CD14-positive monocyte (primary cell): Measurements from ENCODE around the gene OXLD1. TPM values are rescaled to one million over a fixed set of nuclear protein-coding genes. Genes with fewer than 3 reads are reported as not detected.

Experiments used
- DNase-seq, 3 donors: peaks; one replicate each; pipeline ENCODE4 v3.0.0-alpha.2; 2011 to 2022
- H2AFZ ChIP-seq: 2 replicates; pipeline ENCODE4 v1.6.0; 2012; ENCODE audit warnings: mild to moderate bottlenecking, low read depth, low read length, inconsistent platforms; ENCODE audit not compliant: insufficient read depth, poor library complexity, severe bottlenecking
- H3K27ac ChIP-seq, 2 donors: 1 replicate in 1 of 2; 2 replicates in 1 of 2; pipeline ENCODE4 v1.5.1; 2012 to 2013; ENCODE audit warnings: low read length in 2 of 2, control low read depth in 1 of 2, inconsistent platforms in 1 of 2, low read depth in 1 of 2, mild to moderate bottlenecking in 1 of 2
- H3K27me3 ChIP-seq, 2 donors: one replicate each; pipeline versions ENCODE4 v1.6.0 to v1.6.1; 2011 to 2013; ENCODE audit warnings: low read length in 2 of 2; ENCODE audit not compliant: control insufficient read depth in 2 of 2, insufficient read depth in 2 of 2
- H3K36me3 ChIP-seq, 2 donors: replicated peaks in 1 of 2; 1 replicate in 1 of 2; 2 replicates in 1 of 2; pipeline versions ENCODE4 v1.5.1 to v1.6.1; 2012 to 2013; ENCODE audit warnings: low read length in 2 of 2, control low read depth in 1 of 2, inconsistent platforms in 1 of 2, mild to moderate bottlenecking in 1 of 2; ENCODE audit not compliant: insufficient read depth in 2 of 2, control insufficient read depth in 1 of 2
- H3K4me1 ChIP-seq, 2 donors: 1 replicate in 1 of 2; 2 replicates in 1 of 2; pipeline versions ENCODE4 v1.5.1 to v1.6.1; 2012 to 2013; ENCODE audit warnings: low read length in 2 of 2, control low read depth in 1 of 2, inconsistent platforms in 1 of 2, mild to moderate bottlenecking in 1 of 2, moderate library complexity in 1 of 2; ENCODE audit not compliant: insufficient read depth in 2 of 2, control insufficient read depth in 1 of 2
- H3K4me2 ChIP-seq: replicated peaks from 2 replicates; pipeline ENCODE3; 2012; ENCODE audit warnings: low read length, moderate library complexity, mild to moderate bottlenecking; ENCODE audit not compliant: poor library complexity, severe bottlenecking; ENCODE audit errors: extremely low read depth
- H3K4me3 ChIP-seq, 3 experiments: fragments of 200-600 bp in 1 of 3; sonication (generic) in 1 of 3; replicated peaks in 1 of 3; 1 replicate in 2 of 3; 2 replicates in 1 of 3; pipeline ENCODE4 v1.5.1; 2011 to 2013; ENCODE audit warnings: low read length in 3 of 3, mild to moderate bottlenecking in 3 of 3, control low read depth in 2 of 3, low read depth in 2 of 3, inconsistent platforms in 1 of 3, moderate library complexity in 1 of 3
- H3K79me2 ChIP-seq: 2 replicates; pipeline ENCODE4 v1.6.0; 2012; ENCODE audit warnings: mild to moderate bottlenecking, control low read depth, inconsistent platforms, low read length, moderate library complexity; ENCODE audit not compliant: insufficient read depth
- H3K9ac ChIP-seq: 2 replicates; pipeline ENCODE4 v1.6.0; 2017; ENCODE audit warnings: low read length, mild to moderate bottlenecking; ENCODE audit not compliant: insufficient read depth, poor library complexity, severe bottlenecking
- H3K9me3 ChIP-seq, 2 donors: replicated peaks in 1 of 2; 1 replicate in 1 of 2; 2 replicates in 1 of 2; pipeline versions ENCODE4 v1.5.1 to v1.6.1; 2012 to 2013; ENCODE audit warnings: low read length in 2 of 2, control low read depth in 1 of 2; ENCODE audit not compliant: control insufficient read depth in 1 of 2, insufficient read depth in 1 of 2
- H4K20me1 ChIP-seq: 2 replicates; pipeline ENCODE4 v1.6.0; 2012; ENCODE audit warnings: mild to moderate bottlenecking, low read length, control low read depth, moderate library complexity; ENCODE audit not compliant: insufficient read depth
- H3K27ac Mint-ChIP-seq, 7 donors: one replicate each; pipeline ENCODE4 v1.8.0; 2020; ENCODE audit warnings: mild to moderate bottlenecking in 7 of 7, mixed read lengths in 7 of 7, moderate library complexity in 6 of 7, inconsistent platforms in 2 of 7
- H3K27me3 Mint-ChIP-seq, 3 donors: one replicate each; pipeline ENCODE4 v1.8.0; 2021 to 2022; ENCODE audit warnings: low read depth in 3 of 3, mild to moderate bottlenecking in 3 of 3, mixed read lengths in 3 of 3, moderate library complexity in 3 of 3, inconsistent platforms in 1 of 3
- H3K36me3 Mint-ChIP-seq, 2 donors: one replicate each; pipeline ENCODE4 v1.8.0; 2020; ENCODE audit warnings: mixed read lengths in 2 of 2, inconsistent platforms in 1 of 2, mild to moderate bottlenecking in 1 of 2
- H3K4me1 Mint-ChIP-seq: one replicate; pipeline ENCODE4 v1.8.0; 2020; ENCODE audit warnings: mild to moderate bottlenecking, mixed read lengths
- H3K4me3 Mint-ChIP-seq, 2 donors: one replicate each; pipeline ENCODE4 v1.8.0; 2020; ENCODE audit warnings: mild to moderate bottlenecking in 2 of 2, mixed read lengths in 2 of 2, moderate library complexity in 1 of 2
- H3K9me3 Mint-ChIP-seq, 7 donors: one replicate each; pipeline ENCODE4 v1.8.0; 2020 to 2022; ENCODE audit warnings: mixed read lengths in 7 of 7, mild to moderate bottlenecking in 6 of 7, moderate library complexity in 6 of 7, inconsistent platforms in 2 of 7
- CTCF ChIP-seq: fragments of 200-600 bp; IDR thresholded peaks from one replicate; pipeline ENCODE4 v1.8.0; 2022; ENCODE audit warnings: antibody characterized with exemption, mild to moderate bottlenecking
- WGBS: methylation state at CpG from one replicate; pipeline ENCODE4 v1.1.5; 2013; ENCODE audit warnings: missing lambda C conversion rate; ENCODE audit not compliant: insufficient coverage; 5-methylcytosine and 5-hydroxymethylcytosine counted together
- intact Hi-C, 2 donors: fragments of 100-400 bp; cut with micrococcal nuclease; formaldehyde crosslinking; loops; one replicate each; pipeline versions ENCODE4 v1.15.0 to v1.15.1; 2023
- polyA plus RNA-seq, 3 donors: library from polyadenylated mRNA; depleted of rRNA in 1 of 3; unstranded in 2 of 3; stranded (reverse) in 1 of 3; fragments of 300-500 nt in 2 of 3; fragments of >200 nt in 1 of 3; fragmentation: Illumina TruSeq in 2 of 3; gene quantifications; 1 replicate in 2 of 3; 2 replicates in 1 of 3; pipeline ENCODE4 v1.2.3, GENCODE V29; 2012 to 2021

The OXLD1 gene
- polyA plus RNA-seq, 3 donors, result 46.0 to 61.1 (median 51.8) TPM

DNA sequence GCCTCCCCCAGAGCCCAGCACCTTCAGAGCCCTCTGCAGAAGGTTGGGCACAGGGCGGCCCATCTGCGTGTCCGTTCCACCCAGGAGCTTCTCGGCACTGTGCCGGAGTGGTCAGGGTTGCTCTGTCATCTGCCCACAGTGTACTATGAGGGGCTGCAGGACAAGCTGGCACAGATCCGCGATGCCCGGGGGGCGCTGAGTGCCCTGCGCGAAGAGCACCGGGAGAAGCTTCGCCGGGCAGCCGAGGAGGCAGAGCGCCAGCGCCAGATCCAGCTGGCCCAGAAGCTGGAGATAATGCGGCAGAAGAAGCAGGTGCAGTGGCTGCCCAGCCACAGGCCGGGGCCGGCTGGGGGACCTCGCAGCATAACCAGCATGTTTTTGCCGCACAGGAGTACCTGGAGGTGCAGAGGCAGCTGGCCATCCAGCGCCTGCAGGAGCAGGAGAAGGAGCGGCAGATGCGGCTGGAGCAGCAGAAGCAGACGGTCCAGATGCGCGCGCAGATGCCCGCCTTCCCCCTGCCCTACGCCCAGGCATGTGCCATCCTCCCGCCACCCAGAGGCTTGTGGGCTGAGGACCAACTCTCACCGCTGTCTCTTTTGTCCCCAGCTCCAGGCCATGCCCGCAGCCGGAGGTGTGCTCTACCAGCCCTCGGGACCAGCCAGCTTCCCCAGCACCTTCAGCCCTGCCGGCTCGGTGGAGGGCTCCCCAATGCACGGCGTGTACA is 30.0 kb upstream of the OXLD1 start:
- Mint-ChIP-seq H3K27me3 (peaks cover 0 to 1% (median 0%) of the 10 kb centered on the region in 3 donors), H3K9me3 (peaks cover 0 to 2% (median 0%) of the 10 kb centered on the region in 7 donors), H3K4me3 (no peak overlapping the region), H3K4me1 (peaks cover 4% of the 10 kb centered on the region), H3K36me3 (peaks cover 56 to 97% of the 10 kb centered on the region in 2 donors), H3K27ac (no peak overlapping the region)
- H2AFZ ChIP-seq, result no peak overlapping the region
- H3K9ac ChIP-seq, result no peak overlapping the region
- WGBS, result 97% methylated on average over 40 of the region's 40 CpGs
- no peak for DNase-seq
- no peaks in the 10 kb centered on the region for H3K27me3 ChIP-seq
- H3K4me2 ChIP-seq, result no peak overlapping the region
- H3K9me3 ChIP-seq, result no peaks in the 10 kb centered on the region
- no peak overlapping the region for H3K27ac ChIP-seq
- H3K4me3 ChIP-seq, result no peak overlapping the region
- intact Hi-C loops, result no loop called here
- peaks cover 93% of the 10 kb centered on the region for H4K20me1 ChIP-seq
- H3K36me3 ChIP-seq, result peaks cover 87 to 98% of the 10 kb centered on the region in 2 donors
- TF ChIP-seq CTCF, result no peak
- peaks cover 48% of the 10 kb centered on the region for H3K79me2 ChIP-seq
- peaks cover 0 to 2% of the 10 kb centered on the region in 2 donors for H3K4me1 ChIP-seq

DNA sequence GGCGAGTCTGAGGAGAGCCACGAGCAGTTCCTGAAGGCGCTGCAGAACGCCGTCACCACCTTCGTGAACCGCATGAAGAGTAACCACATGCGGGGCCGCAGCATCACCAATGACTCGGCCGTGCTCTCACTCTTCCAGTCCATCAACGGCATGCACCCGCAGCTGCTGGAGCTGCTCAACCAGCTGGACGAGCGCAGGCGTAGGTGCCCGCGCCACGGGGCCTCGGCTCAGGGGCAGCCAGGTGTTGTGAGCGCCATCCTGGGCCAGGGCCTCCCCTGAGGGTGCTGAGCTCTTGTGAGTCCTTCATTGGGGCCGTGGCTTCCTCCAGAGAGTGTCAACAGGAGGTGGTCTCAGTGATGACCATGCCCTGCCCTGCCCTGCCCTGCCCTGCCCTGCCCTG is 29.4 kb upstream of the OXLD1 start:
- Histone ChIP-seq H3K4me3 (no peak overlapping the region), H3K36me3 (peaks cover 87 to 98% of the 10 kb centered on the region in 2 donors), H3K4me1 (no peaks in the 10 kb centered on the region), H3K9me3 (no peaks in the 10 kb centered on the region), H2AFZ (no peak overlapping the region), H3K27me3 (no peaks in the 10 kb centered on the region), H3K79me2 (peaks cover 42% of the 10 kb centered on the region), H4K20me1 (peaks cover 93% of the 10 kb centered on the region), H3K4me2 (no peak overlapping the region), H3K27ac (no peak overlapping the region), H3K9ac (no peak overlapping the region)
- 96% methylated on average over 21 of the region's 22 CpGs for WGBS
- Mint-ChIP-seq H3K9me3 (peaks cover 0 to 2% (median 0%) of the 10 kb centered on the region in 7 donors), H3K36me3 (peaks cover 58 to 99% of the 10 kb centered on the region in 2 donors), H3K4me3 (no peak overlapping the region), H3K4me1 (peaks cover under 1% of the 10 kb centered on the region), H3K27me3 (peaks cover 0 to 1% (median 0%) of the 10 kb centered on the region in 3 donors), H3K27ac (no peak overlapping the region)
- no peak for TF ChIP-seq CTCF
- DNase-seq, result no peak
- intact Hi-C loops, result no loop called here
